Measurements from ENCODE around the gene TMEM201. TPM values are rescaled to one million over a fixed set of nuclear protein-coding genes. Genes with fewer than 3 reads are reported as not detected.

The TMEM201 gene
- total and polyA plus RNA-seq, 4 donors: 1.5 to 3.5 (median 2.9) TPM

GRCh38 chr1:9551984-9552383, 36.7 kb upstream of the TMEM201 start:
- Histone ChIP-seq H3K4me1 (ENCODE audit: control insufficient read depth in 4 of 4, insufficient read depth in 4 of 4, low read length in 3 of 4) (peaks cover 6 to 44% (median 32%) of the 10 kb centered on the region in 4 donors), H3K9me3 (ENCODE audit: control insufficient read depth in 4 of 4, low read length in 3 of 4) (no peaks in the 10 kb centered on the region), H3K27me3 (ENCODE audit: control insufficient read depth in 4 of 4, insufficient read depth in 4 of 4, low read length in 3 of 4) (no peaks in the 10 kb centered on the region), H3K36me3 (ENCODE audit: control insufficient read depth in 4 of 4, insufficient read depth in 3 of 4, low read depth in 1 of 4, low read length in 3 of 4) (peaks cover 0 to 6% (median 0%) of the 10 kb centered on the region in 4 donors), H3K27ac (ENCODE audit: low read depth in 1 of 2, low read length in 2 of 2) (no peak overlapping the region), H3K4me3 (ENCODE audit: low read depth in 1 of 3, low read length in 3 of 3) (no peak overlapping the region), H3K9ac (ENCODE audit: low read depth in 1 of 2, low read length in 2 of 2) (no peak overlapping the region)
- DNase-seq (ENCODE audit: low spot score): no peak
- WGBS: 93% methylated on average over 1 of the region's 1 CpG
- no peak for TF ChIP-seq JUND (IDR thresholded peaks at IDR 0.05)

GRCh38 chr1:9553736-9554144, 35.0 kb upstream of the TMEM201 start:
- 41% methylated on average over 4 of the region's 4 CpGs for WGBS
- H3K4me1 ChIP-seq (ENCODE audit: control insufficient read depth in 4 of 4, insufficient read depth in 4 of 4, low read length in 3 of 4): peaks cover 6 to 41% (median 27%) of the 10 kb centered on the region in 4 donors

More at GRCh38 chr1:9553736-9554144, 35.0 kb upstream of the TMEM201 start:
- peak; percentile 62 for DNase-seq (ENCODE audit: low spot score)
- Histone ChIP-seq H3K36me3 (ENCODE audit: control insufficient read depth in 4 of 4, insufficient read depth in 3 of 4, low read depth in 1 of 4, low read length in 3 of 4) (peaks cover 4 to 7% (median 6%) of the 10 kb centered on the region in 4 donors), H3K27me3 (ENCODE audit: control insufficient read depth in 4 of 4, insufficient read depth in 4 of 4, low read length in 3 of 4) (no peaks in the 10 kb centered on the region), H3K9ac (ENCODE audit: low read depth in 1 of 2, low read length in 2 of 2) (no peak overlapping the region), H3K9me3 (ENCODE audit: control insufficient read depth in 4 of 4, low read length in 3 of 4) (no peaks in the 10 kb centered on the region), H3K4me3 (ENCODE audit: low read depth in 1 of 3, low read length in 3 of 3) (no peak overlapping the region), H3K27ac (ENCODE audit: low read depth in 1 of 2, low read length in 2 of 2) (peak overlapping the region; percentile 77 to 89)
- TF ChIP-seq ZBTB33 (IDR thresholded peaks at IDR 0.05) (peak; percentile 96), HNF4A (conservative IDR thresholded peaks at IDR 0.05) (peak; percentile 91 to 92), NR2F2 (IDR thresholded peaks at IDR 0.05) (peak; percentile 94), FOXA1 (IDR thresholded peaks at IDR 0.05) (peak; percentile 94), SP1 (IDR thresholded peaks at IDR 0.05) (peak; percentile 95), EGR1 (IDR thresholded peaks at IDR 0.05; ENCODE audit: low read depth in 2 of 2) (peak in 1 of 2 donors; percentile 44), YY1 (IDR thresholded peaks at IDR 0.05) (peak; percentile 58), GABPA (IDR thresholded peaks at IDR 0.05 in 1 of 2, conservative IDR thresholded peaks at IDR 0.05 in 1 of 2) (peak in 1 of 2 donors; percentile 52), FOXA2 (IDR thresholded peaks at IDR 0.05) (peak; percentile 96), RXRA (IDR thresholded peaks at IDR 0.05) (peak; percentile 97 to 99), HNF4G (IDR thresholded peaks at IDR 0.05) (peak; percentile 73), REST (IDR thresholded peaks at IDR 0.05) (peak; percentile 51), TAF1 (conservative IDR thresholded peaks at IDR 0.05) (peak; percentile 78), ATF3 (IDR thresholded peaks at IDR 0.05) (peak; percentile 84), CTCF (IDR thresholded peaks at IDR 0.05; ENCODE audit: low read depth, low read length, missing input control) (no peak), JUND (IDR thresholded peaks at IDR 0.05) (peak; percentile 87 to 92), RAD21 (IDR thresholded peaks at IDR 0.05) (peak in 1 of 2 donors; percentile 45), MAX (IDR thresholded peaks at IDR 0.05) (peak; percentile 80)
